ENCODE results near the gene DARS1.
A peak's percentile ranks its signal among the peaks of the same experiment; 100 is the strongest.

The DARS1 gene

DNA sequence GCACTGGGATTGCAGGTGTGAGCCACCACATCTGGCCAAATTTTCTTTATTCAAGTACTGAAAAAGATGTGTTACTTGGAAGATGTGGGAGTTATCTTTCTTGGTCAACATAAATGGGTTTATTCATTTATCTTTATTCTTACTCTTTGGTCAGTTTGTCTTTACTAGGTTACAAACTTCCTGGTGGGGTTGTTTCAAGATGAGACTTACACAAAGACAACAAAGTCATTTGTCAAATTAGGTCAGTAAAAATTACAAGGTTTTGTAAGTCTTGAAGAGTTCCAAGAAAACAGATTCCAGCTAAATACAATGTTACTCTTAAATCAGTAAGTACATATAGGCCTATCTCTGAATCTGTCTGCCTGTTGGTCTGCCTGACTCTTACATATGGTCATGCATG lies 48.9 kb downstream of the DARS1 start:
- Mint-ChIP-seq H3K27ac (no peak overlapping the region), H3K36me3 (ENCODE audit: low read depth) (peaks cover 61% of the 10 kb centered on the region), H3K9me3 (peaks cover 29% of the 10 kb centered on the region), H3K4me3 (no peak overlapping the region), H3K27me3 (ENCODE audit: low read depth) (no peaks in the 10 kb centered on the region), H3K4me1 (no peaks in the 10 kb centered on the region)
- TF ChIP-seq, protein P1, sequence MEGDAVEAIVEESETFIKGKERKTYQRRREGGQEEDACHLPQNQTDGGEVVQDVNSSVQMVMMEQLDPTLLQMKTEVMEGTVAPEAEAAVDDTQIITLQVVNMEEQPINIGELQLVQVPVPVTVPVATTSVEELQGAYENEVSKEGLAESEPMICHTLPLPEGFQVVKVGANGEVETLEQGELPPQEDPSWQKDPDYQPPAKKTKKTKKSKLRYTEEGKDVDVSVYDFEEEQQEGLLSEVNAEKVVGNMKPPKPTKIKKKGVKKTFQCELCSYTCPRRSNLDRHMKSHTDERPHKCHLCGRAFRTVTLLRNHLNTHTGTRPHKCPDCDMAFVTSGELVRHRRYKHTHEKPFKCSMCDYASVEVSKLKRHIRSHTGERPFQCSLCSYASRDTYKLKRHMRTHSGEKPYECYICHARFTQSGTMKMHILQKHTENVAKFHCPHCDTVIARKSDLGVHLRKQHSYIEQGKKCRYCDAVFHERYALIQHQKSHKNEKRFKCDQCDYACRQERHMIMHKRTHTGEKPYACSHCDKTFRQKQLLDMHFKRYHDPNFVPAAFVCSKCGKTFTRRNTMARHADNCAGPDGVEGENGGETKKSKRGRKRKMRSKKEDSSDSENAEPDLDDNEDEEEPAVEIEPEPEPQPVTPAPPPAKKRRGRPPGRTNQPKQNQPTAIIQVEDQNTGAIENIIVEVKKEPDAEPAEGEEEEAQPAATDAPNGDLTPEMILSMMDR (IDR thresholded peaks at IDR 0.05; ENCODE audit: unreplicated experiment in 3 of 3) = no peak

DNA sequence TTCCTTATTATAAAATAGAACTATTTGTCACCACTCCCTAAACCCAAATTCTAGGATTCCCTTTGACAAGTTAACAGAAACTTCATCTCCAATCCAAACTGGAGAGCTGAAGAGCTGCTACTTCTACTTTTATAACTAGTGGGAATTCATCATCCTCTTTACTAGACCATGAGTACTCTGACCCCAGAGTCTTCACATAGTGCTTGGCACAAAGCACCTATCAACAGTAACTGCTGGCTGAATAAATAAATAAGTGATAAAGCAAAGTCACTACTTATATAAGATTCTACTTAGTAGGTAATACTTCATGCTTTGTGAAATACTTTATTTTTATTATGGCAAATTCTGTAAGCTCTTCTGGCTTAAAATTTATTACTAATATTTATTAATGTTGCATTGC lies 49.5 kb downstream of the DARS1 start:
- H3K9me3 Mint-ChIP-seq = peaks cover 27% of the 10 kb centered on the region
- H3K4me3 Mint-ChIP-seq = no peak overlapping the region
- no peak overlapping the region for H3K27ac Mint-ChIP-seq
- no peaks in the 10 kb centered on the region for H3K27me3 Mint-ChIP-seq (ENCODE audit: low read depth)
- peaks cover 64% of the 10 kb centered on the region for H3K36me3 Mint-ChIP-seq (ENCODE audit: low read depth)
- TF ChIP-seq, protein P1 (IDR thresholded peaks at IDR 0.05; ENCODE audit: unreplicated experiment in 3 of 3) = no peak
- H3K4me1 Mint-ChIP-seq = no peaks in the 10 kb centered on the region

DNA sequence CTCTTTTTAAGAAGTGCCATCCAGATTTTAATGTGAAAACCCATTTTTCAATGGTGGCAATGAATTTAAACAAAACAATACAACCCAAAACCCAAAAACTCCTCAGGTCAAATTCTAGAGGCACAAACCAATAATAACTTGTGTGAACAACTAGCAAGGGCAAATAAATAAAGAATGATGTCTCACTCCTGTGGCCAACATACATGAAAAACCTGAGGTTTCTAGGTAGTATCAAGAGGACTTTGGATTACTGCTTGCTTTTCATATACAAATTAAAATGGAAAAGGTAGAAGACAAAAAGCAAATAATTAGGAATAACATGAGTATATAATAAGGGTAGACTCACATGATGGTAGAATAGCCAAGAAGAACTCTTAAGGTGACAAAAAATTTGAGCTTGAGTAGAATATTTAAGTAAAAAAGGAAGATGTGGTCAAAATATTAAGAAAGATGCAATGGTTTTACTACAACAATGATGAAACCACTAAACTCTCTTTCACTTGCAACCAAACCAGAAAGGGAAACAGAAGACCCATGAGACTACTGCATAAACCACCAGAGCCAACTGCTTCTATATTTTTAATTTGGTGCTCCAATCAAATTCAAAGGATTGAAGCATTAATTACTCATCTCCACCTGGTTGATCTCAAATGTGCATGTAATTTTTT lies 53.5 kb downstream of the DARS1 start:
- H3K4me3 Mint-ChIP-seq = no peak overlapping the region
- TF ChIP-seq, protein P1 (IDR thresholded peaks at IDR 0.05; ENCODE audit: unreplicated experiment in 3 of 3) = no peak
- peaks cover 53% of the 10 kb centered on the region for H3K36me3 Mint-ChIP-seq (ENCODE audit: low read depth)
- H3K9me3 Mint-ChIP-seq = no peaks in the 10 kb centered on the region
- no peaks in the 10 kb centered on the region for H3K27me3 Mint-ChIP-seq (ENCODE audit: low read depth)
- H3K27ac Mint-ChIP-seq = no peak overlapping the region
- H3K4me1 Mint-ChIP-seq = no peaks in the 10 kb centered on the region

DNA sequence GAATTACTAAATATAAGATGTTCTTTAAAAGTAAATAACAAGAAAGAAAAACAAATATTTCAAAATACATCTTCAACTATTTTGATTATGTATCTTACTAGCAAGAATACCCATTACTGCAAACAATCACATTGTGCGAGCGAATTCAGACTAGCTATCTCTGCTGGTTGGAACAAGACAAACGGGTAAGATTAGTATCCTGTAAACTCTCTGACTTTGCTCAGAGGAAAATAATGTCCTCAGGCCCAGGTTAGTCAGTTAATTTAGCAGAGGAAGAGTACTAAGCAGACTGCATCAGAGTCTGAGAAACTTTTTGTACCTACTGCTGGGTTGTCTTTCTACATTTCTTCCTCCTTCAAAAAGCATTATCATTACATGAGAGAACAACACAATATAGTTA lies 58.8 kb downstream of the DARS1 start:
- no peaks in the 10 kb centered on the region for H3K9me3 Mint-ChIP-seq
- H3K27ac Mint-ChIP-seq = no peak overlapping the region
- TF ChIP-seq, protein P1 (IDR thresholded peaks at IDR 0.05; ENCODE audit: unreplicated experiment in 3 of 3) = no peak
- peaks cover 51% of the 10 kb centered on the region for H3K36me3 Mint-ChIP-seq (ENCODE audit: low read depth)
- no peak overlapping the region for H3K4me3 Mint-ChIP-seq
- no peaks in the 10 kb centered on the region for H3K4me1 Mint-ChIP-seq
- H3K27me3 Mint-ChIP-seq (ENCODE audit: low read depth) = no peaks in the 10 kb centered on the region

DNA sequence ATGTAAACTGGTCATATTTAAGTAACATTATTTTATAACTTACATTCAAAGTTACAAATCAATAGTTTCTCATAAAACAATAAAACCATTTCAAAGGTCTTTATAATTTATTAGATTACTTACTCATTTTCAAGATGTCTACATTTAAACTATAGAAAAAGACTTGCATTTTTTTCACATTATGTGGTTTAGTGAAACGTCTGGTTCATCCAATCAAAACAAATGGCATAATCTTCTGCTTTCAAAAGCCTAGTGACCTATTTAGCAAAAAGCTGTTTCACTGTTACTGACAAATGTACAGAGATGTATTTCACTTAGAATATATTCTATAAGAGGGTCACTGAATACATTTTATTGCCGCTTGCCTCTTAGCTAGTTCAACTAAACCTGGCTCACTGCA lies 59.9 kb downstream of the DARS1 start:
- TF ChIP-seq, protein P1 (IDR thresholded peaks at IDR 0.05; ENCODE audit: unreplicated experiment in 3 of 3) = no peak
- H3K27ac Mint-ChIP-seq = no peak overlapping the region
- H3K4me3 Mint-ChIP-seq = no peak overlapping the region
- no peaks in the 10 kb centered on the region for H3K9me3 Mint-ChIP-seq
- H3K36me3 Mint-ChIP-seq (ENCODE audit: low read depth) = peaks cover 47% of the 10 kb centered on the region
- no peaks in the 10 kb centered on the region for H3K4me1 Mint-ChIP-seq
- H3K27me3 Mint-ChIP-seq (ENCODE audit: low read depth) = no peaks in the 10 kb centered on the region

DNA sequence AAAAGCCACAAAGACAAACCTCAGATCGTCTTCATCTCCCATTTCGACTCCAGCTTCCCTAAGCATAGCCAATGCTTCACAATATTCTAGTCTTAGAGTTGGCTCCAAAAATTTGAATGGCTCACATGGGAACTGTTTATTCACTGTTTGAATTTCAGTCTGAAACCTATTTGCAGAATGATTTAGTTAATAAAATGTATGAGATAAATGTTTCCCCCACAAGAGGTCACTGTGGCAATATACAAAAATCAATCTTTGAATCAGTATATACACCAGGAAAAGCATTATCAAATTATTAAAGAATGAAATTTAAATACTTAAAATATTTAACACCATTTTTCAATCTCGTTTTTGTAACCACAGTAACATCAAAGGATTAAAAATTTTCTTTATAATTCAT lies 69.2 kb downstream of the DARS1 start:
- Mint-ChIP-seq H3K4me1 (no peaks in the 10 kb centered on the region), H3K9me3 (no peaks in the 10 kb centered on the region), H3K27me3 (ENCODE audit: low read depth) (no peaks in the 10 kb centered on the region), H3K4me3 (no peak overlapping the region), H3K27ac (no peak overlapping the region), H3K36me3 (ENCODE audit: low read depth) (peaks cover 27% of the 10 kb centered on the region)
- TF ChIP-seq, protein P1 (IDR thresholded peaks at IDR 0.05; ENCODE audit: unreplicated experiment in 3 of 3) = peak; percentile 34 to 62 (median 47)

All from nephron (organoid).